HG03175 (cell line): ENCODE results near the gene FBRSL1.
"Not testable (repeated sequence)": the region's sequence is repeated elsewhere in the genome, so short reads cannot be mapped to it uniquely, and the experiment has no call there.

Experiments
- ATAC-seq: cut with Tn5 transposase; IDR thresholded peaks from one replicate; pipeline ENCODE4 v1.9.1; 2021; ENCODE audit warnings: mild to moderate bottlenecking, moderate library complexity; ENCODE audit not compliant: unreplicated experiment

The FBRSL1 gene

GRCh38 chr12:132453361-132454192 is 36.4 kb upstream of the FBRSL1 start:
- no peak for ATAC-seq

- ATAC-seq, result no peak
These were observed 35.6 kb upstream of the FBRSL1 start for GRCh38 chr12:132454193-132454932.

GRCh38 chr12:132454933-132455418 is 35.0 kb upstream of the FBRSL1 start:
- ATAC-seq, result no peak

- ATAC-seq, result no peak
These were observed 34.4 kb upstream of the FBRSL1 start for GRCh38 chr12:132455565-132455964.

- ATAC-seq, result no peak
These were observed 33.6 kb upstream of the FBRSL1 start for GRCh38 chr12:132456186-132456943.

GRCh38 chr12:132456944-132457495 is 32.9 kb upstream of the FBRSL1 start:
- ATAC-seq, result no peak

GRCh38 chr12:132458441-132458840 is 31.5 kb upstream of the FBRSL1 start:
- ATAC-seq, result no peak

- ATAC-seq, result no peak
These were observed 30.9 kb upstream of the FBRSL1 start for GRCh38 chr12:132458846-132459641.

- no peak for ATAC-seq
These were observed 29.4 kb upstream of the FBRSL1 start for GRCh38 chr12:132460571-132460970.

- ATAC-seq, result no peak
These were observed 28.4 kb upstream of the FBRSL1 start for GRCh38 chr12:132461526-132461925.

GRCh38 chr12:132462788-132463187 is 27.2 kb upstream of the FBRSL1 start:
- no peak for ATAC-seq

- ATAC-seq, result not testable (repeated sequence)
These were observed 26.5 kb upstream of the FBRSL1 start for GRCh38 chr12:132463284-132463924.

GRCh38 chr12:132464304-132464703 is 25.6 kb upstream of the FBRSL1 start:
- not testable (repeated sequence) for ATAC-seq

GRCh38 chr12:132464820-132465219 is 25.1 kb upstream of the FBRSL1 start:
- ATAC-seq, result no peak

- no peak for ATAC-seq
These were observed 24.4 kb upstream of the FBRSL1 start for GRCh38 chr12:132465269-132466190.

GRCh38 chr12:132466241-132467201 is 23.4 kb upstream of the FBRSL1 start:
- ATAC-seq, result no peak

- no peak for ATAC-seq
These were observed 22.4 kb upstream of the FBRSL1 start for GRCh38 chr12:132467511-132467910.
